GM18517 (cell line): ENCODE results near the gene GSDMA.

ENCODE experiments used
- ATAC-seq: cut with Tn5 transposase; IDR thresholded peaks from one replicate; pipeline ENCODE4 v1.9.1; 2021; ENCODE audit warnings: mild to moderate bottlenecking, moderate library complexity; ENCODE audit not compliant: unreplicated experiment

The GSDMA gene

GRCh38 chr17:39955726-39956225 is 7.0 kb upstream of the GSDMA start:
- ATAC-seq = no peak

DNA sequence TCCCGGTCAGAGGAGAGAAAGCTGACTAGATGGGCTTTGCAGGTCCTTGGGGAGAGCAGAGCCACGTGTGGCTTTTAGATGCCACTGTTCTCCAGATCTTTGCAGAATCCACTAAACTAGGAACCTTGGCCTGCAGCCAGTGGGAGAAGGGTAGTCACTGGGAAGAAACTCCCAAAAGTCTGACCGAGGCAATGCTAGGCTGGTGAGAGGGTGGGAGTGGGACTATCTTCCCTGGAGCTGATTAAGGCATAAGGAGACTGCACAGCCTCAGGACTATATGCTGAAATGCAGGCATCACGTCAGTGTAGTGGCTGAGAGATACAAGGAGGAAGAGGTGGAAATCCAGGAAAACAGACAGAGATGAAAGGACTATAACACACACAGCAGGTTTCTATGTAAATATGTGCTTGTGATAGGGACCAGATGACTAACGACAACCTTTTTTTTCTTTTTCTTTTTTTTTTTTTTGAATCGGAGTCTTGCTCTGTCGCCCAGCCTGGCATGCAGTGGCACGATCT is 2.2 kb upstream of the GSDMA start:
- no peak for ATAC-seq

DNA sequence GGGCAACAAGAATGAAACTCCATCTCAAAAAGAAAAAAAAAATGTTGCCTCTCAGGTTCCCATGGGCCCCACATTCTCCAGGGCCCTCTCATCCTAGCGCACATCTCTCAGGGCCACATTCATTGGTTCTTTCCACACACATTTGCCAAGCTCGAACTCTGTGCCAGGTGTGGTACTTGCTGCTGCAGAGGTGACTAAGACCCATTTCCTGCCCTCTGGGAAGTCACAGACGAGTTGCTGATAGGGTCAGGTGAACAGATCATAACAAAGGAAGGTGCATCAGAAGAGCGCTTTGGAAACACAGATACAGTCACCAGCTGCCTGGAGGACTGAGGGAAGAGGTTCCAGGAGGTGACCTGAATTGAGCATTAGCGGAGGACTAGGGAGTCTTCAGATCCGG is 1.0 kb downstream of the GSDMA start:
- ATAC-seq = no peak

- ATAC-seq = no peak
These were observed 2.4 kb downstream of the GSDMA start for GRCh38 chr17:39965017-39965699.

GRCh38 chr17:39966771-39967170 is 4.0 kb downstream of the GSDMA start:
- no peak for ATAC-seq

- ATAC-seq = no peak
These were observed 6.0 kb downstream of the GSDMA start for GRCh38 chr17:39968761-39969160.

DNA sequence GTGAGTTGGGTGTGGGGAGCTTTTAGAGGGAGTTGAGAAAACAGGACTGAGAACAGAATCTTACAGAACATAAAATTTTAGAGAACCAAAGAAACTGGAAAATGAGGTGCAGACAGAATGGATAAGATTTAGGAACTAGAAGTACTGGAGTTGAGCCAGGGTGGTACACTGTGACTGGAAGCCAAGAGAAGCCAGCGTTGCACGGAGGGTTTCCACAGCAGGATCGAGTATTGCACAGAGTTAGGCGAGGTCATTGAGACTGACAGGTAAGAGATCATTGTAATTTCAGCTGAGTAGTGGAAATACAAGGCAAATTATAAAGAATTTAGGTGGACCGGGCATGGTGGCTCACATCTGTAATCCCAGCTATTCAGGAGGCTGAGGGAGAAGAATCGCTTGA is 6.6 kb downstream of the GSDMA start:
- ATAC-seq = no peak

GRCh38 chr17:39970157-39970692 is 7.4 kb downstream of the GSDMA start:
- no peak for ATAC-seq

- no peak for ATAC-seq
These were observed 8.3 kb downstream of the GSDMA start for GRCh38 chr17:39971076-39971603.

DNA sequence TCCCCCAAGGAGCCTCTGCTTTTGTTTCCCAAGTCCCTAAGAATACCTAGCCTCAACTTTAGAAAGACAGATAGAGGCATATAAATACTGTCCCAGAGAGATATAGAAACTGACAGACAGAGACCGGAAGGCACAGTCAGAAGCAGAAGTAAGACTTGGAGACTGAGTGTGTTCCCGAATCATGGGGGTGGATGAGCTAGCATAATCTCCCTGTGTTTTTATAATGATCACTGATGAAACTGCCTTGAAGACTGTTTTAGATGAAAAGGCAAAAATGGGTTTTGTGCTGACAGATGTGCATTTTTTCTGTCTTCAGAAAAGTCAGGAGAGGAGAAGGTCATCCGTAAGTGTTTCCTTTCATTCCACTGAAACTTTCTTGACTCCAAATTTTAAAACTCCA is 9.5 kb downstream of the GSDMA start:
- no peak for ATAC-seq

DNA sequence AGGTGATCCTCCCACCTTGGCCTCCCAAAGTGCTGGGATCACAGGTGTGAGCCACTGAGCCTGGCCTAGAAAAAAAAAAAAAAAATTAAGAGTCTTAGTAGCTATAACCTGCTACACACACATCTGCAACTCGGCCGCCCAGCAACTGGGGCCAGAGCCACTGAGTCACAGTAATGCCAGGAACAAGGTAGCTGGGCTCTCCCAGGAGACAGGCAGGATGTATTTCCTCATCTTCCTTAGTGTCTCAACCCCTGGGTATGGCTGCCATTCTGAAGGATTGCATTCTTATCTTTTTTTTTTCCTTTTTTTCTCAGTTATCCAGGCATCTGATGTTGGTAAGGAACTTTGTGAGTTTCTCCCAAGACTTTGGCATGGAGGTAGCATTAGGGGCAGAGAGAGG is 10.7 kb downstream of the GSDMA start:
- ATAC-seq = no peak

DNA sequence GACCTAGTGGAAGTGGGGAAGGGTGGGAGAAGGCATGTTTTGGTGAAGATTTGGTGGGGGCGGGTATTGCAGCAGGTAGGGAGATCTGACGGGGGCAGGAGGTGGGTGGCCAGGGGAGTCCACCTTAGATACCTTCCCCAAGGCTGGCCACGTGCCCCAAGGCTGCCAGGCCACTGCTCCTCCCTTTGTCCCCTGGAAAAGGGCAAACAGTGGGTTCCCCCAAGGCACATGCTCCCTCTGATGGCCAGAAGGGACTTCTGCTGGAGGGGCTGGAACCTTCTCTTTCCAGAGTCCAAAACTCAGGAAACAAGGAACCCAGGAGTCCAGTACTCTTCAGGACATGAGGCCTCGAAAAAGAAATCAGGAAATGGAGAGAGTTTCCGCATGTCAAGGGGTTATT is 11.6 kb downstream of the GSDMA start:
- no peak for ATAC-seq

GRCh38 chr17:39975801-39976200 is 13.0 kb downstream of the GSDMA start:
- no peak for ATAC-seq

DNA sequence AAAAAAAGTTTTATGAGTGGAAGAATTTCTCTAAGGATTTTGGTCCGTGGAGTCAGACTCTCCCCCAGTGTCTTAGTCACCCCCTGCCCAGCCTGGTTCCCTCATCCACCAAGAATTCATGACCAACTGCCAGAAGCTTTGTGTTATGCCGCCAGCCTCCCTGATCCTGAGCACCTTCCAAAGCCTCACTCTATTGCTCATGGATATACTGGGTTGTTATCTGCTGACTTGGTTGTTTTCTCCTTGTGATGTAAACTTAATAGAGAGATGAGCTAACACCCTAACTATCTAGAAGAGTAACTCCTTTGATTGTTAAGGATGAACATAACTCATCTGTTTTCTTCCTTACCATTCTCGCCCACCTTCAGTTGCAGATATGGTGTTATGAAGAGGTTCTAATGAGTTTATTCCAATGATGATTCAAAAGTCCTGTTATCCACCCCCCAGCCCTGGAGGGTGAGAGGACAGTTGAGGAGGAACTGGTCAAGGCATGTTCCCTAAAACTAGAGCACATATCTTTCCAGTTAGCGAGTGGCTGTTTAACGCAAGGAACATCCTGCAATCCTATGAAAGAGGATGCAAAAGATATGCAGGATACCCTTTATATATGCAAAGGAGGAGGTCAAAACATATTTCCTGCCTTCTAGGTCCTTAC is 16.3 kb downstream of the GSDMA start:
- no peak for ATAC-seq

GRCh38 chr17:39979893-39980350 is 17.1 kb downstream of the GSDMA start:
- ATAC-seq = peak; percentile 12

DNA sequence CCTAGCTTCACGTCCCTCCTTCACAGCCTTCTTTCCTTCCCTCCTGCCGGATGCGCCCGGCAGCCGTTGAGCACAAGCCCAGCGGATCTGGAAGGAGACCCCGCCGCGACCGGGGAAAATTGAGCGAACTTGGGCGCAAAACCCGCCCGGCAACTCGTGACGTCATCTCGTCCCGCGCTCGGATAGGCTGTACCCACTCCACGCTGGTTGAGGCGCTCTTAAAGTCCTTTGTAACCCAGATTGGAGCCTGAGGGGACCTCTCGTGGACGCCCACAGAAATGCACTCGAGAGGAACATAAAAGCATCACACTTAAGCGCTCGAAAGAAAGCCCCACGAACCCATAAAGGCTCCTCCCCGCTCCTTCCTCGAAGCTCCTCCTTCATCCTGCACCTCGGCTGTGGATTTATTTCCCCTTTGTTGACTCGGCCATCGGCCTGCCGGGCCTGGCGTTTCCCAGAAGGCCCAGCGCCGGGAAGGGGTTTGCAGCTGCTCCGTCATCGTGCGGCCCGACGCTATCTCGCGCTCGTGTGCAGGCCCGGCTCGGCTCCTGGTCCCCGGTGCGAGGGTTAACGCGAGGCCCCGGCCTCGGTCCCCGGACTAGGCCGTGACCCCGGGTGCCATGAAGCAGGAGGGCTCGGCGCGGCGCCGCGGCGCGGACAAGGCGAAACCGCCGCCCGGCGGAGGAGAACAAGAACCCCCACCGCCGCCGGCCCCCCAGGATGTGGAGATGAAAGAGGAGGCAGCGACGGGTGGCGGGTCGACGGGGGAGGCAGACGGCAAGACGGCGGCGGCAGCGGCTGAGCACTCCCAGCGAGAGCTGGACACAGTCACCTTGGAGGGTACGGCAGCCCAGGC is 17.8 kb downstream of the GSDMA start, which contains the start of gene PSMD3:
Gene PSMD3, plus strand, starts transcription at position 457 of the 856 bp plus-strand sequence. Its CDS starts 164 bp downstream, at position 621.
- peak; percentile 94 for ATAC-seq

GRCh38 chr17:39981207-39981741 is 18.5 kb downstream of the GSDMA start:
- no peak for ATAC-seq

- ATAC-seq = no peak
These were observed 19.1 kb downstream of the GSDMA start for GRCh38 chr17:39981766-39982375.

- no peak for ATAC-seq
These were observed 25.5 kb downstream of the GSDMA start for GRCh38 chr17:39988206-39988810.
